H54 (cell line): ENCODE measurements around the gene HSPA14.
"Not testable (repeated sequence)": the region's sequence is repeated elsewhere in the genome, so short reads cannot be mapped to it uniquely, and the experiment has no call there.

Experiments used
- DNase-seq: peaks from one replicate; pipeline ENCODE4 v3.0.0; 2011; ENCODE audit warnings: low spot score, mixed read lengths; ENCODE audit not compliant: insufficient read length
- FAIRE-seq: peaks from 3 replicates; lab custom pipeline; 2011; peaks lifted over from hg19 to GRCh38; lab: Jason Lieb, UNC
- POLR2A ChIP-seq: IDR thresholded peaks from 2 replicates; pipeline ENCODE4 v1.6.1; 2011; ENCODE audit warnings: low read depth, mild to moderate bottlenecking, low read length

HSPA14 gene, protein sequence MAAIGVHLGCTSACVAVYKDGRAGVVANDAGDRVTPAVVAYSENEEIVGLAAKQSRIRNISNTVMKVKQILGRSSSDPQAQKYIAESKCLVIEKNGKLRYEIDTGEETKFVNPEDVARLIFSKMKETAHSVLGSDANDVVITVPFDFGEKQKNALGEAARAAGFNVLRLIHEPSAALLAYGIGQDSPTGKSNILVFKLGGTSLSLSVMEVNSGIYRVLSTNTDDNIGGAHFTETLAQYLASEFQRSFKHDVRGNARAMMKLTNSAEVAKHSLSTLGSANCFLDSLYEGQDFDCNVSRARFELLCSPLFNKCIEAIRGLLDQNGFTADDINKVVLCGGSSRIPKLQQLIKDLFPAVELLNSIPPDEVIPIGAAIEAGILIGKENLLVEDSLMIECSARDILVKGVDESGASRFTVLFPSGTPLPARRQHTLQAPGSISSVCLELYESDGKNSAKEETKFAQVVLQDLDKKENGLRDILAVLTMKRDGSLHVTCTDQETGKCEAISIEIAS

DNA sequence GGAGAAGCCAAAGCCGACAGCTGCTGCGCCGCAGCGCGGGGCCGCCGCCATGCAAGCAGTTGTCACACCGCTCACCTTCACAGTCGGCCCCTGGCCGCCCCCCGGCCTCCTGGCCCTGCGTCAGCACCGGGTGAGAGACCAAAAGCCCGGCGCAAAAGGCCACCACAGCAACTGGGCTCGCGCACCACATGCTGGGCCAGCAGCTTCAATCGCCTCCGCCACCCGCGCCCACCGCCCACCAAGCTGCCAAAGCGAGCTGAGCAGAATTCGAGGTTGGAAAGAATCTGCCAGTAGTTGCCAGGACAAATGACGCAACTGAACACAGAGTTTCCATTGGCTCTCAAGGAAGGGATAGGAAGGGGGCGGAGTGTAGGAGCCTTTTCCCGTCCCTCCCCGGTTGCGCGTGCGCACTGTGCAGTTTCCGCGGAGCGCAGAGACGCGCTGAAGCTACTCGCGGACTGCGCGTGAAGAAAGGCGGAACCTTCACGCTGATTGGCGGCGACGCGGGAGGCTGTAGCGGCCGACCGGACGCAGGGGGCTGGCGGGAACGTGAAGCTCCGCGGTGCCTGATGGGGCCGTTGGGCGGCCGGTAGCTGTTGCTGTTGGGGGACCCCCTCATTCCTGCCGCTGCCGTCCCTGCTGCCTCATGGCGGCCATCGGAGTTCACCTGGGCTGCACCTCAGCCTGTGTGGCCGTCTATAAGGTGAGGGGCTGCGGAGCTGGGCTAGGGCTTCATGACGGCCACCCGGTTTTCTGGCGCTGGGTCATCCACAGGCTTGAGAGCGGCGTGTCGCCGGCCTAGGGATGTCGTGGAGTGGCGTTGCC, at the start of gene HSPA14, which contains the start of the genes CDNF and MSANTD7:
TSS of gene HSPA14 (plus strand) at position 550 of the 825 bp plus-strand sequence. CDS start at position 647, 97 bp downstream.
TSS of gene CDNF (minus strand) at position 281 of the 825 bp plus-strand sequence. CDS start at position 190, 91 bp downstream.
TSS of gene MSANTD7 (plus strand) at position 550 of the 825 bp plus-strand sequence. CDS start 3,979 bp downstream, outside the sequence.
- peak; percentile 85 for DNase-seq
- peak; percentile 86 for TF ChIP-seq POLR2A
- FAIRE-seq: peak; percentile 98

DNA sequence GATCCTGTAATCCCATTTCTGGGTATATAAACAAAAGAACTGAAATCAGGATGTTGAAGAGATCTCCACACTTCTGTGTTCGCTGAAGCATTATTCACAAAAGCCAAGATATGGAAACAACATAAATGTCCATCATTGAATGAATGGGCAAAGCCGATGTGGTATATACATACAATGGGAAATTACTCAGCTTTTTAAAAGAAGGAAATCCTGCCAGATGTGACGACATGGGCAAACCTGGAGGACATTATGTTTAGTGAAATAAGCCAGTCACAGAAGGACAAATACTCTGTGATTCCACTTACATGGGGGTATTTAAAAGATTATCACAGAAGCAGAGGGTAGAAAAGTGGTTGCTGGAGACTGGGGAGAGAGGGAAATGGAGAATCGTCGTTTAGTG, 39.5 kb upstream of the HSPA14 start:
- no peak for DNase-seq
- no peak for FAIRE-seq
- no peak for TF ChIP-seq POLR2A

DNA sequence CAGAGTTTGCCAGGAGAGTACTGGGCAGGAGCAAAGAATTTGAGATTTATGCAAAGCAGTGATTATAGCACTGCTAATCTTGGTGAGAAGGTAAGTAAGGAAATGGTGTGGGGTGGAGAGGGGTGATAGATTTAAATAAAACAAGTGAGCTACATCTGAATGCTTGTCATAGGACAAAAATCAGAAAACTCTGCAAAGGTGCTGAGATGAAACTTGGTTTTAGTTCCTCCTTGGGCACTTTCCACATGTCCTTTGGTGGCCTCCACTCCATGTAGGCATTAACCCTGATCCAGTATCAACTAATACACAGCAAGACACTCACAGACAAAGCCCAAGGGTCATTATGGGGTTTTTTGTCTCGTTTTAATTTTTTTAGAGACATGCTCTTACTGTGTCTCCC, 37.7 kb upstream of the HSPA14 start:
- DNase-seq (no peak), FAIRE-seq (no peak)

DNA sequence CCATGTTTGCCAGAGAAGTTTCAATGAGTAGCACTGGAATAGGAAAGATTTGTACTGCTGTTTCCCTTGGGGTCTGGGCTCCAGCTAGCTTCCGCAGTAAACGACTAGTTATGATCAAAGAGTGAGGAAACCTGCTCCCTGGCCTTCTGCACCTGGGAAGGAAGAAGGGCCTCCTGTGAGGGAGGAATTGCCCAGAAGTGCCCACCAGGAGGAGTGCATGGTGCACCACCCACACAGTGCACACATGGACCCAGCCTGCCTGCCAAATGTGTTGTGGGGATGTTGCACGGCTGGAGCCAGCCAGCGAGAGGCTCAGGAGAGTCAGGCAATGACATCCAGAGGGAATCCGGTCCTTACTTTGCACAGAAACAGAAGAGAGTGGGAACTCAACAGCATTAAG, 36.4 kb upstream of the HSPA14 start:
- DNase-seq (no peak), FAIRE-seq (no peak)
- no peak for TF ChIP-seq POLR2A

More for the DNA sequence above, 37.7 kb upstream of the HSPA14 start:
- no peak for TF ChIP-seq POLR2A

DNA sequence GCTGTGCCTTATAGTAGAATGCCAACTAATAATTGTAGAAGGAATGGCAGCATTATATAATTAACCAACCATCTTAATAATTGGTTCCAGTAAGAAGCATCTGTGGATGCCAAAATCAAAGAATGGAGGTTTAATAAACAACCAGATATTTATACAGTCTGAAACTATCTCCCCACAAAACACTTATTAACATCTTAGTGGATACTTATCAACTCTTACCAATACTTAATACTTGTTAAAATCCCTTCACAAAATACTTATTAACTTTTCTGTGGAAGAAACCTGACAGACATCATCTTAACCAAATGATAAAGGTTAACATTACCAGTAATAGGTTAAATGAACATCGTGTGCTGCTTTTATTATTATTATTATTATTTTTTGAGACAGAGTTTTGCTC, 34.3 kb upstream of the HSPA14 start:
- FAIRE-seq: no peak
- DNase-seq: no peak
- TF ChIP-seq POLR2A: no peak

- no peak for FAIRE-seq
- TF ChIP-seq POLR2A: no peak
Measured at GRCh38 chr10:14806318-14806717, 31.8 kb upstream of the HSPA14 start.

GRCh38 chr10:14810969-14811953, 26.8 kb upstream of the HSPA14 start:
- no peak for TF ChIP-seq POLR2A
- FAIRE-seq: no peak

More at GRCh38 chr10:14806318-14806717, 31.8 kb upstream of the HSPA14 start:
- no peak for DNase-seq

GRCh38 chr10:14812271-14812670, 25.8 kb upstream of the HSPA14 start:
- FAIRE-seq: peak; percentile 91
- DNase-seq: peak; percentile 20
- TF ChIP-seq POLR2A: no peak

More at GRCh38 chr10:14810969-14811953, 26.8 kb upstream of the HSPA14 start:
- no peak for DNase-seq

DNA sequence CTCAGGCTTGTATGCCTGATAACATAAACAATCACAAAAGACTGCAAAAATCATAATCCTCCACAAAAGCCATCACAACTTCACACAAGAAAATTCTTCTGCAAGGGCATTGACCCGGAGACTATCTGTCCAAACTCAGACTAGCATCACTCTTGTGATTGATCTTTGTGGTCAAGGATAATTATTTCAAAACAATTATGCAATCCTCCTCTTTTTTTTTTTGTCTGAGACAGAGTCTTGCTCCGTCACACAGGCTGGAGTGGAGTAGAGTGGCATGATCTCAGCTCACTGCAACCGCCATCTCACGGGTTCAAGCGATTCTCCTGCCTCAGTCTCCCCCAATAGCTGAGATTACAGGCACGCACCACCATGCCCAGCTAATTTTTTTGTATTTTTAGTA, 22.4 kb upstream of the HSPA14 start:
- no peak for FAIRE-seq
- TF ChIP-seq POLR2A: no peak
- no peak for DNase-seq

DNA sequence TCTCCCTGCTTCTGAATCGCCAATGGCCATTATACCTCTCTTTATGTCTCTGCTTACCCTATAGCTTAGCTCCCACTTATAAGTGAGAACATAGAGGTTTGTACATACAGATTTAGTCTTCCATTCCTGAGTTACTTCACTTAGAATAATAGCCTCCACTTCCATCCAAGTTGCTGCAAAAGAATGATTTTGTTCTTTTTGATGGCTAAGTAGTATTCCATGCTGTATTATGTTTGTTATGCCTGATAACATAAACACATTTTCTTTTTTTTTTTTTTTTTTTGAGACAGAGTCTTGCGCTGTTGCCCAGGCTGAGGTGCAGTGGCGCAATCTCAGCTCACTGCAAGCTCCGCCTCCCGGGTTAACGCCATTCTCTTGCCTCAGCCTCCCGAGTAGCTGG, 21.4 kb upstream of the HSPA14 start:
- FAIRE-seq, DNase-seq: not testable (repeated sequence)

DNA sequence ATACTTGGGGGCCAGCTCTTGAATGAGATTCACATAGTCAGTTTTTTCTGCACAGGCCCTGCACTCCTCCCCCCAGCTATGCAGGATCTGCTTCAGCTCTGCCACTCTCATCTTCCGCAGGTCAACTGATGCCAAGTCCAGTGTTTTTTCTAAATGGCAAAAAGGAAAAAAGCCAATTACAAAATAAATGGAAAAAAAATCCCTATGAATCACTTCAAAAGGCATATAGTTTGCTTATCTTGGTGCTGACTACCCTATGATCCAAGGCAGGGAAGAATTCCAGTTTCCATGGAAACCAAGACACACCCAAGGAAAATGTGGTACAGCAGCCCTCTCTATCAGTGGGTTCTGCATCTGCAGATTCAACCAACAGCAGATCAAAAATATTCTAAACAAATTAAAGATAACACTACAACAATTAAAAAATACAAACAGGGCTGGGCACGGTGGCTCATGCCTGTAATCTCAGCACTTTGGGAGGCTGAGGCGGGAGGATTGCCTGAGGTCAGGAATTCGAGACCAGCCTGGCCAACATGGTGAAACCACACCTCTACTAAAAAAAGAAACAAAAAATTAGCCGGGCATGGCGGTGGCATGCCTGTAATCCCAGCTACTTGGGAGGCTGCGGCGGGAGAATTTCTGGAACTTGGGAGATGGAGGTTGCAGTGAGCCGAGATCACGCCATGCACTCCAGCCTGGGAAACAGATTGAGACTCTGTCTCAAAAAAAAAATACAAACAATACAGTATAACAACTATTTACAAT, 17.9 kb upstream of the HSPA14 start:
- no peak for TF ChIP-seq POLR2A
- FAIRE-seq: peak; percentile 96
- DNase-seq: peak; percentile 37

DNA sequence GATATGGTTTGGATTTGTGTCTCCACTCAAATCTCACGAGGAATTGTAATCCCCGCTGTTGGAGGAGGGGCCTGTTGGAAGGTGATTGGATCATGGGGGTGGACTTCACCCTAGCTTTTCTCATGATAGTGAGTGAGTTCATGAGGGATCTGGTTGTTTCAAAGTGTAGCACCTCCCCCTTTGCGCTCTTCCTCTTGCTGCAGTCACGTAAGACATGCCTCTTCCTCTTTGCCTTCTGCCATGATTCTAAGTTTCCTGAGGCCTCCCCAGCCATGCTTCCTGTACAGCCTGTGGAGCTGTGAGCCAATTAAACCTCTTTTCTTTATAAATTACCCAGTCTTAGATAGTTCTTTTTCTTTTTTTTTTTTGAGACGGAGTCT, 17.3 kb upstream of the HSPA14 start:
- no peak for TF ChIP-seq POLR2A
- no peak for FAIRE-seq
- DNase-seq: no peak
